Measurements from ENCODE around the gene ADGRG1.
A peak's percentile ranks its signal among the peaks of the same experiment; 100 is the strongest.

Gene ADGRG1

GRCh38 chr16:57648581-57649442 is 20.4 kb downstream of the ADGRG1 start:
- DNase-seq (ENCODE audit: low read depth): peak; percentile 66

GRCh38 chr16:57649443-57649751 is 21.0 kb downstream of the ADGRG1 start:
- no peak for DNase-seq (ENCODE audit: low read depth)

GRCh38 chr16:57649846-57650245 is 21.4 kb downstream of the ADGRG1 start:
- no peak for DNase-seq (ENCODE audit: low read depth)

GRCh38 chr16:57651344-57652333 is 23.2 kb downstream of the ADGRG1 start:
- no peak for DNase-seq (ENCODE audit: low read depth)

GRCh38 chr16:57652695-57653471 is 24.5 kb downstream of the ADGRG1 start:
- DNase-seq (ENCODE audit: low read depth): no peak

GRCh38 chr16:57653936-57654335 is 25.5 kb downstream of the ADGRG1 start:
- DNase-seq (ENCODE audit: low read depth): peak; percentile 26

- no peak for DNase-seq (ENCODE audit: low read depth)
Measured at GRCh38 chr16:57656342-57656955, 28.0 kb downstream of the ADGRG1 start.

DNA sequence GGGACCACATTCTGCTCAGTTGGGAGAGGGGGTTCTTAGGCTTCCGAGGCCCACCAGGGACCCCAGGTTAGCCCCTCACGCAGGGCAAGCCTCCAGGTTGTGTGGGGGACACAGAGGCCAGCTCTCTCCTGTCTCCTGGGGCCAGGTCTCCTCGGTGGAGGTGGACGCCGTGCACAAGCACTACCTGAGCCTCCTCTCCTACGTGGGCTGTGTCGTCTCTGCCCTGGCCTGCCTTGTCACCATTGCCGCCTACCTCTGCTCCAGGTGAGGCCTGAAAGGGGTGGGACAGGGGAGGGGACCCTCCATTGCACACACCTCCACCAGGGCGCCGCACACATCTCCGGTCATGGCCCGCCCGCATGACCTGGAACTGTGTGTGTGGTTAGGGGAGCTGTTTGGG is 28.8 kb downstream of the ADGRG1 start:
- DNase-seq (ENCODE audit: low read depth): no peak

- no peak for DNase-seq (ENCODE audit: low read depth)
Measured at GRCh38 chr16:57658130-57658877, 29.9 kb downstream of the ADGRG1 start.

DNA sequence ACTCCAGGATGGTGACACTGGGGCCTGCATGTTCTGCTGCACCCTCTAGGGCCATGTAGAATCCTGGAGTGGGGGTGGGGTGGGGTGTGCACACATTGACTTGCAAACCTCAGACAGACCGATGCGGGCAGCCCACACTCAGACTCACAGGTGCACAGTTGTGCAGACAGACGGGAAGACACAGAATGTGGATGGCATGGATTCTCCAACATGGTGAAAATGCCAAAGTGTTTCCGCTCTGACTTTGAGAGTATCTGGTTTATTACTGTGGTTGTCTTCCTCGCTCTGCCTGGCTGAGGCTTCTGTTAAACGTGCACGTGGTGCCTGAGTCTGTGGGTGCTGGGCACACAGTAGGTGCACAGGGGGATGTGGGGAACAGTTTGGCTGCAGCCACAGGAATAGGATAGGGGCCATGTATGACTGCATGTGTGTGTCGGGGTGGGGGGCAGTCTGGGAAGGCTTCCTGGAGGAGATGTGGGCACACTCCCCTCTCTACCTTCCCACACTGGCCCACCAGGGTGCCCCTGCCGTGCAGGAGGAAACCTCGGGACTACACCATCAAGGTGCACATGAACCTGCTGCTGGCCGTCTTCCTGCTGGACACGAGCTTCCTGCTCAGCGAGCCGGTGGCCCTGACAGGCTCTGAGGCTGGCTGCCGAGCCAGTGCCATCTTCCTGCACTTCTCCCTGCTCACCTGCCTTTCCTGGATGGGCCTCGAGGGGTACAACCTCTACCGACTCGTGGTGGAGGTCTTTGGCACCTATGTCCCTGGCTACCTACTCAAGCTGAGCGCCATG is 30.6 kb downstream of the ADGRG1 start:
- DNase-seq (ENCODE audit: low read depth): no peak

GRCh38 chr16:57660715-57661463 is 32.5 kb downstream of the ADGRG1 start:
- DNase-seq (ENCODE audit: low read depth): no peak

GRCh38 chr16:57661510-57661909 is 33.1 kb downstream of the ADGRG1 start:
- DNase-seq (ENCODE audit: low read depth): no peak

GRCh38 chr16:57661936-57662906 is 33.8 kb downstream of the ADGRG1 start:
- no peak for DNase-seq (ENCODE audit: low read depth)

DNA sequence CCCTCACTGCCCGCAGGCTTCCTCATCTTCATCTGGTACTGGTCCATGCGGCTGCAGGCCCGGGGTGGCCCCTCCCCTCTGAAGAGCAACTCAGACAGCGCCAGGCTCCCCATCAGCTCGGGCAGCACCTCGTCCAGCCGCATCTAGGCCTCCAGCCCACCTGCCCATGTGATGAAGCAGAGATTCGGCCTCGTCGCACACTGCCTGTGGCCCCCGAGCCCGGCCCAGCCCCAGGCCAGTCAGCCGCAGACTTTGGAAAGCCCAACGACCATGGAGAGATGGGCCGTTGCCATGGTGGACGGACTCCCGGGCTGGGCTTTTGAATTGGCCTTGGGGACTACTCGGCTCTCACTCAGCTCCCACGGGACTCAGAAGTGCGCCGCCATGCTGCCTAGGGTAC is 35.0 kb downstream of the ADGRG1 start:
- DNase-seq (ENCODE audit: low read depth): no peak

DNA sequence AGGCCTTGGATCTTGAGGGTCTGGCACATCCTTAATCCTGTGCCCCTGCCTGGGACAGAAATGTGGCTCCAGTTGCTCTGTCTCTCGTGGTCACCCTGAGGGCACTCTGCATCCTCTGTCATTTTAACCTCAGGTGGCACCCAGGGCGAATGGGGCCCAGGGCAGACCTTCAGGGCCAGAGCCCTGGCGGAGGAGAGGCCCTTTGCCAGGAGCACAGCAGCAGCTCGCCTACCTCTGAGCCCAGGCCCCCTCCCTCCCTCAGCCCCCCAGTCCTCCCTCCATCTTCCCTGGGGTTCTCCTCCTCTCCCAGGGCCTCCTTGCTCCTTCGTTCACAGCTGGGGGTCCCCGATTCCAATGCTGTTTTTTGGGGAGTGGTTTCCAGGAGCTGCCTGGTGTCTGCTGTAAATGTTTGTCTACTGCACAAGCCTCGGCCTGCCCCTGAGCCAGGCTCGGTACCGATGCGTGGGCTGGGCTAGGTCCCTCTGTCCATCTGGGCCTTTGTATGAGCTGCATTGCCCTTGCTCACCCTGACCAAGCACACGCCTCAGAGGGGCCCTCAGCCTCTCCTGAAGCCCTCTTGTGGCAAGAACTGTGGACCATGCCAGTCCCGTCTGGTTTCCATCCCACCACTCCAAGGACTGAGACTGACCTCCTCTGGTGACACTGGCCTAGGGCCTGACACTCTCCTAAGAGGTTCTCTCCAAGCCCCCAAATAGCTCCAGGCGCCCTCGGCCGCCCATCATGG is 35.7 kb downstream of the ADGRG1 start:
- DNase-seq (ENCODE audit: low read depth): no peak

GRCh38 chr16:57664662-57665025 is 36.2 kb downstream of the ADGRG1 start:
- DNase-seq (ENCODE audit: low read depth): no peak

GRCh38 chr16:57665541-57665940 is 37.1 kb downstream of the ADGRG1 start:
- no peak for DNase-seq (ENCODE audit: low read depth)

All from iris pigment epithelial cell (primary cell).